NT2/D1 (cell line): Measurements from ENCODE around the gene PRPF6.

ENCODE experiments used
- DNase-seq: peaks from one replicate; pipeline ENCODE4 v3.0.0-alpha.2; 2011; ENCODE audit warnings: low read depth, low spot score
- H3K27me3 ChIP-seq: 2 replicates; pipeline ENCODE4 v1.6.0; 2011; ENCODE audit warnings: mild to moderate bottlenecking; ENCODE audit not compliant: insufficient read length, insufficient read depth
- H3K36me3 ChIP-seq: 2 replicates; pipeline ENCODE4 v1.6.1; 2011; ENCODE audit warnings: mild to moderate bottlenecking, low read length, mixed read lengths; ENCODE audit not compliant: insufficient read depth, insufficient read length
- H3K4me1 ChIP-seq: 2 replicates; pipeline ENCODE4 v1.5.1; 2011; ENCODE audit not compliant: insufficient read depth, insufficient read length
- H3K4me3 ChIP-seq: 2 replicates; pipeline ENCODE4 v1.5.1; 2011; ENCODE audit warnings: low read depth; ENCODE audit not compliant: insufficient read length
- H3K9ac ChIP-seq: 2 replicates; pipeline ENCODE4 v1.6.0; 2011; ENCODE audit warnings: low read depth; ENCODE audit not compliant: insufficient read length
- H3K9me3 ChIP-seq: 2 replicates; pipeline ENCODE4 v1.5.1; 2011; ENCODE audit warnings: mild to moderate bottlenecking, low read length; ENCODE audit not compliant: insufficient read depth
- SUZ12 ChIP-seq: IDR thresholded peaks from 2 replicates; pipeline ENCODE4 v1.6.1; 2011; ENCODE audit not compliant: insufficient read length, insufficient read depth; ENCODE audit errors: extremely low read depth
- YY1 ChIP-seq: IDR thresholded peaks from 2 replicates; pipeline ENCODE4 v1.6.1; 2011; ENCODE audit not compliant: insufficient read length, insufficient read depth
- ZNF274 ChIP-seq: IDR thresholded peaks from 2 replicates; pipeline ENCODE4 v1.6.1; 2011; ENCODE audit warnings: mild to moderate bottlenecking, low read depth, low read length

Gene PRPF6

GRCh38 chr20:63961664-63962425 lies 19.1 kb upstream of the PRPF6 start:
- Histone ChIP-seq H3K4me3 (no peak overlapping the region), H3K9ac (no peak overlapping the region), H3K27me3 (no peaks in the 10 kb centered on the region), H3K36me3 (peaks cover 63% of the 10 kb centered on the region), H3K4me1 (peaks cover 17% of the 10 kb centered on the region), H3K9me3 (peaks cover 23% of the 10 kb centered on the region; the same call in 1 of the 2 replicates)
- DNase-seq, result no peak
- TF ChIP-seq YY1, result no peak
- TF ChIP-seq ZNF274, result no peak
- TF ChIP-seq SUZ12, result no peak

GRCh38 chr20:63962426-63963347 lies 18.2 kb upstream of the PRPF6 start:
- no peak overlapping the region for H3K4me3 ChIP-seq

GRCh38 chr20:63963348-63963741 lies 17.6 kb upstream of the PRPF6 start:
- Histone ChIP-seq H3K4me3 (no peak overlapping the region), H3K4me1 (peaks cover 17% of the 10 kb centered on the region), H3K27me3 (peaks cover 2% of the 10 kb centered on the region), H3K9me3 (peaks cover 38% of the 10 kb centered on the region; the same call in 1 of the 2 replicates), H3K36me3 (peaks cover 76% of the 10 kb centered on the region), H3K9ac (no peak overlapping the region)
- no peak for DNase-seq
- TF ChIP-seq YY1, result no peak
- TF ChIP-seq SUZ12, result no peak

More at GRCh38 chr20:63962426-63963347, 18.2 kb upstream of the PRPF6 start:
- H3K27me3 ChIP-seq, result no peaks in the 10 kb centered on the region
- peaks cover 32% of the 10 kb centered on the region; the same call in 1 of the 2 replicates for H3K9me3 ChIP-seq
- DNase-seq, result no peak
- peaks cover 72% of the 10 kb centered on the region for H3K36me3 ChIP-seq
- H3K9ac ChIP-seq, result no peak overlapping the region
- no peak for TF ChIP-seq SUZ12
- TF ChIP-seq ZNF274, result no peak
- no peak for TF ChIP-seq YY1
- H3K4me1 ChIP-seq, result peaks cover 17% of the 10 kb centered on the region

GRCh38 chr20:63963784-63964301 lies 17.1 kb upstream of the PRPF6 start:
- peaks cover 75% of the 10 kb centered on the region for H3K36me3 ChIP-seq

GRCh38 chr20:63964412-63964811 lies 16.5 kb upstream of the PRPF6 start:
- peaks cover 69% of the 10 kb centered on the region for H3K36me3 ChIP-seq
- peaks cover 40% of the 10 kb centered on the region; the same call in 1 of the 2 replicates for H3K9me3 ChIP-seq
- no peak overlapping the region for H3K9ac ChIP-seq

More at GRCh38 chr20:63963784-63964301, 17.1 kb upstream of the PRPF6 start:
- DNase-seq, result no peak
- no peak for TF ChIP-seq ZNF274
- no peak for TF ChIP-seq YY1
- no peak for TF ChIP-seq SUZ12
- H3K4me3 ChIP-seq, result no peak overlapping the region
- no peak overlapping the region for H3K9ac ChIP-seq
- H3K4me1 ChIP-seq, result peaks cover 17% of the 10 kb centered on the region
- peaks cover 40% of the 10 kb centered on the region; the same call in 1 of the 2 replicates for H3K9me3 ChIP-seq
- peaks cover 4% of the 10 kb centered on the region for H3K27me3 ChIP-seq

GRCh38 chr20:63966172-63966943 lies 14.6 kb upstream of the PRPF6 start:
- no peak for DNase-seq
- Histone ChIP-seq H3K4me3 (no peak overlapping the region), H3K9ac (no peak overlapping the region), H3K9me3 (peaks cover 40% of the 10 kb centered on the region; the same call in 1 of the 2 replicates), H3K4me1 (peaks cover 13% of the 10 kb centered on the region), H3K36me3 (peaks cover 59% of the 10 kb centered on the region), H3K27me3 (peaks cover 17% of the 10 kb centered on the region)
- TF ChIP-seq YY1 (no peak), ZNF274 (no peak), SUZ12 (no peak)

More at GRCh38 chr20:63964412-63964811, 16.5 kb upstream of the PRPF6 start:
- Histone ChIP-seq H3K4me3 (no peak overlapping the region), H3K4me1 (peaks cover 13% of the 10 kb centered on the region), H3K27me3 (peaks cover 4% of the 10 kb centered on the region)
- no peak for DNase-seq
- TF ChIP-seq SUZ12 (no peak), ZNF274 (no peak), YY1 (no peak)
